CD4-positive, alpha-beta T cell treated with Interleukin-4 for 1 hour (primary cell): ENCODE data around the gene TTC7B.

Experiments
- DNase-seq, 2 donors: peaks; one replicate each; pipeline ENCODE4 v3.0.0-alpha.2; 2020 to 2022

TTC7B gene

DNA sequence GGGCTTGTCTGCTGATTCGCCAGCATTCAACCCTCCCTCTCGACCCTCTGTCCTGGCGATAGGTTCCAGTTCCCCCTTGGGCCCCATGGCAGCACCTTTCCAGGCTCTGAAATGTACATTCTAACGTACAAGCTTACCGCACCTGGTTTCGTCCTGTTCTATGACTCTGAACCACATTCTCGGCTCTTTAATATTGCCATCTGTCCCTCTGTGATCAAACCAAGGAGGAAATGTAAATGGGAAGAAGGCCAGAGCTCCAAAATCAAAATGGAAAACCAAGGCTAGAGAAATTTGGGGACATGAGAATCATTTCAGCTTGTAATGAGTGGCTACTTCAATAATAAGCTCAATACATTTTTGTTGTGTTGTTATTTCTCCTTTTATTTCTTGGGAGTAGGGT, 117.2 kb downstream of the TTC7B start:
- DNase-seq, result no peak

DNA sequence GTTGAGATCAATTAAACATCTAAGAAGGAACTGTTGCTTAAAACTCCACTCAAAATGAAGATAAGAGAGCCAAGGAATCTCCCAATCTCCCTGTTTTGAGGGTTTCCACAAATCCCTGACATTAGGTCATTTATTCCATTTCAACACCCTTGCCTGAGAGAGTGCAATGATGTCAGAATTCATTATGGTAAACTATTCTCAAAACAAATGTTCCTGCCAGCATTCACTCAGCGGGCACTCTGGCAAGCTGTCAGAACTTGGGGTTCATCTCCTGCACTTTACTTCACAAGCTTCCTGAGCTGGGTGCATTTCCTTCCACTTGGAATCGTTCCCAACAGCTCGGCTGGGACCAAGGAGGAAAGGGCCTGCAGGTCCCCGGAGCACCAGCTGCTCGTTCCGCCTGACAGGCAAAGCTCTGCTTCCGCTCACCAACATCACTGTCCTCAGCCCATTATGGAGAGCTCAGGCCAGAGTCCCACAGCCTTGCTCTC, 117.8 kb downstream of the TTC7B start:
- DNase-seq, result no peak

DNA sequence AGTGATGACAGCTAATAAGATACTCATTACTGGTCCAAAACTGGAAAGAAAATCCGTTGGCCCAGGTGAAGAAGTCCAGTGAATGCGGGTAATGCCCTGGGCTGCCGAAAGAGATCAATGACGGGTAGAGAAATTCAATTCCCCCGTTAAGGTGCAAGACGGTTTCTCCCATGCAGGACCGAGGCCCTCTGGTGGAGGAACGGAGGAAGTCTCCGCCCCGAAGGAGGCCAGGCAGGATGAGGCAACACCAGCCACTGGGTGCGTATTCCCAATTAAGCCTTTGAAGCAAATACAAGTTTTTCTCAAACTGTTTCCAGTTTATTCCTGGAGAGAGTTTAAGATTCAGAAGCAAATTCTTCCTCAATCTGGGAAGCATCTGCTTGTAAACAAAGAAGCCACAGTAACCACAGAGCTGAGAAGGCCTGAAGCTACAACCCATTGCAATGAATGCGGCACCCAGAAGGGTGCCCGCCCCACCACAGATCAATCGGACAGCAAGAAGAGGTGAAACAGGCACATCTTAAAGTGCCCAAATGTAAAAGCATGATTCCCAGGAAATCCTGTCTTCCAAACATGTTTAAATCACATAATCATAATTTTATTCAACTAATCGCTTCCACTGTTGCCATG, 118.5 kb downstream of the TTC7B start:
- DNase-seq, result peak; percentile 76 to 77

DNA sequence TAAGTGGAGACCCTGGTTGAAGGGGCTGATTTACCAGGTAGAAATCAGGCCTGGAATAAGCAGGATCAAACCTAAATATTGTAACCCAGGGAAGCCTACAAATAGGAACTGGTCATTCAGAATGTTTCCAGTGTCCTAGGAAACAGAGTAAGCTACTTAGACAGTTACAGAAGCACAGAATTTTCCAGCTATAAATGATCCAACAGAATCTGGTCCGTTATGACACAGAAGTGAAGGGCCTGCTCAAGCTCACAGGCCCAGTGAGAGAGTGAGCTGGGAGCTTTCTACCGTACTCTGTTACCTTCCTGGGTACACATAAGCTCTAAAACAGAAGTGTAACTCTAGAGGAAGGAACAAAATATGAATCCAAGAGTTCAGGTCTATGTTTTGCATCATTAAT, 119.1 kb downstream of the TTC7B start:
- DNase-seq, result no peak

DNA sequence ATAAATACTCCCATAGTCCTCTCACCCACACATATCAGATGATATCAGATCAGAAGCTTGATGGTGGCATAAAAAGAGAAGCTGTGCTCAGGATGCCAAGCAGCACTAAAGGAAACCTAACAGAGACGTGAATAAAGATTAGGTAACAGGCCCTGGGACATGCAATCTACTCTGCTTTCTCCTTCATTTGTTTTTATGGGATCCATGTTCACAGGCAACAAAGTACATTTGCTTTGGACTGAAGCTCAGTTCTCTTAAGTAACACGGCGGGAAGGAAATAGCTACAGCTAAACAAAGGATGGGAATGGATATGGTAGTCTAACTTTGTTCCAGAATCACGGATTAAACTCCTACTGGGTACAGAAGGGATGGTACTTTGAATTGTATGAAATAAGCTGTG, 119.5 kb downstream of the TTC7B start:
- no peak for DNase-seq

DNA sequence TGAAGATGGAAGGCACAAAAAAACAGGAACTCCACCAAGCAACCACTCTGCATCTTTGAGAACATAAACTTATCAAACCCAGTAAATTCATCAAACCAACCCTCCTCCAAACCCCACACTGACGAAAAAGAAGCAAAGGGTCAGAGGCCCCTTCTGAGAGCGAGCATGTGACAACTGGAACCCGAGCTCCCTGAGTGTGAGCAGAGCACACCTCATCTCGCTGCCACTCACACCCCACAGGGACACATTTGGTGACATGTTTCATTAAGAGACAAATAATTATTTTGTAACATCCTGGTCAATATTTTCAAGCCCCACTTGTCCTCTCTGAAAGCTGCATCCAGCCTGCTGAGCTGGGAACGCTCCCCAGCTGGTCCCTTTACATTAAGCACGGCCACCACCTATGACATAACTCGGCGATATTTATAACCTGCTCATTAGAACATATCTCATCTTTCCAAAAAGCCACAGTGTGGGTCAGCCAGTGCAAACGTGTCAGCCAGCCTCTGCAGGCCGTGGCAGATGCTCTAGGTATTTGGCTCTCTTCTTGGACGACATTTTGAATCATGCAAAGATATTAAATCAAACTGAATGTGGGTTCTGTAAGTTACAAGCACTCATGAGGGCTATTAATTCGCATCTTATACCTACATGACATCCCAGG, 120.1 kb downstream of the TTC7B start:
- no peak for DNase-seq

DNA sequence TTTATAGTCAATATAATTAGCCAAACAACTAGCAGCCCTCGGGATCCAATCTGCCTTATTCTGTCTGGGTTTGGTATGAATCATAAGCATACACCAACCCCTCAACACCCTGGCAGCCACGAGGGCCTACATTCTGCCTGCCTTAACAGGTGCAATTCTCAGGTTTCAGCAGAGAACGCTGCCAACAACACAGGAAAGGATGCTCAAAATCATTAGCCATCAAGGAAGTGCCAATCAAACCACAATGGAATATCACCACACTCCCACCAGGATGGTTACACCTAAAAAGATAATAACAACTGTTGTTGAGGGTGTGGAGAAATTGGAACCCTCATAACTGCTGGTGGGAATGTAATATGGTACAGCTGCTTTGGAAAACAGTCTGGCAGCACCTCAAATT, 122.8 kb downstream of the TTC7B start:
- DNase-seq, result no peak

DNA sequence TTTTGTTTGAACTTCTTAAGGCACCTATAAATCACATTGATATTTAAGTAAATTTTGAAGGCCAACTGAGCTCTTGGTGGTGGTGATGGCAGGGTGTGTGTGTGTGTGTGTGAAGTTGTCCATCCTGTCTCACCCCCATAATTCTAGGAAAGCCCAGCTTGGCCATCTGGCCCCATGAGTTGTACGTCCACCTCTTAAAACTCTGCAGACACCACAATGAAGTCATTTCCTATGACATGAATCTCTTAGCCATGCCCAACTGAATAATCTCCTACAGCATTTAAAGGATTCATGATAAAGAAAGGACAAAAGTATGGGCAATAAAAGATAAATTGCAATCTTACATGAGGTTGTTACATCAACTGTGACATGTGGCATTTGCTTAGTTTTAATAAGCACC, 123.4 kb downstream of the TTC7B start:
- DNase-seq, result no peak

DNA sequence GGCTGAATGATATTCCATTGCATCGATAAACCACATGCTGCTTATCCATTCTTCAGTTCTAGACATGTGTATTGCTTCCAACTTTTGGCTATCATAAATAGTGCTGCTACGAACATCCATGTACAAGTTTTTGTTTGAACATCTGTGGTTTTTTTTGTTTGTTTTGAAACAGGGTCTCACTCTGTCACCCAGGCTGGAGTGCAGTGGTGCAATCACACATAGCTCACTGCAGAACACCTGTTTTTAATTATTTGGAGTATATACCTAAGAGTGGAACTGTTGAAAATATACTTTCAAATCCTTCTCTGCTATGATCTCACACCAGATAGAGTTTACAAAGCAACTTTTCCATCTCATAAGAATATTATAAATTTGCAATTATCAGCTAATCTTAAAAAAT, 124.2 kb downstream of the TTC7B start:
- no peak for DNase-seq

DNA sequence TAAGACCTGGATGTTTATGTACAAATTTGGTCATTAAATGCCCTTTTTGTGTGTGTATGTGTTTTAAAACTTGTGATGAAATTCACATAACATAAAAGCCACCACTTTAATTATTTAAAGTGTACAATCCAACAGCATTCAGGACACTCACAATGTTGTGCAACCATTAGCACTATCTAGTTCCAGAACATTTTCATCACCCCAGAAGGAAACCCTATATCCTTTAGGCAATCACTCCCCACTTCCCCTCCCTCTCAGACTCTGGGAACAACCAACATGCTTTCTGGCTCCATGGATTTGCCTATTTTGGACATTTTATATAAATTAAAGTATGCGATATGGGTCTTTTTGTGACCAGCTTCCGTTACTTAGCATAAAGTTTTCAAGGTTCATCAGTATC, 124.6 kb downstream of the TTC7B start:
- DNase-seq, result no peak

DNA sequence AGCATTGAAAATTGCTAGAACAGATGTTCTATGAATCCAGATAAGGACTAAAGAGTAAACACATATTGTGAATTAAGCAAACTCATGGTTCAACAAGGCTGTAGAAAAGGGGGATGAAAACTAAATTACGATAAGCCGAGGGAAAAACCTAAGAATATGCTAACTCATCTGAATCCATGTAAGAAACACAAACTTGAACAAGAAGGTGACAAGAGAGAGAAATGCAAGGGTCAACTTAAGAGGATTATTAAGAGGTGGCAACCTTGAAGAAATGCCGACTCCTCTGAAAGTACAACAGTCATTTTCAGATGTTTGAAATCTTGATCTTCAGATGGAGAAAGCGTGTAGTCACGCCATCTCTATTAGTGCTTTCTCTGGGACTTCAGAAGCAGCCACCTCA, 128.6 kb downstream of the TTC7B start:
- DNase-seq, result no peak

DNA sequence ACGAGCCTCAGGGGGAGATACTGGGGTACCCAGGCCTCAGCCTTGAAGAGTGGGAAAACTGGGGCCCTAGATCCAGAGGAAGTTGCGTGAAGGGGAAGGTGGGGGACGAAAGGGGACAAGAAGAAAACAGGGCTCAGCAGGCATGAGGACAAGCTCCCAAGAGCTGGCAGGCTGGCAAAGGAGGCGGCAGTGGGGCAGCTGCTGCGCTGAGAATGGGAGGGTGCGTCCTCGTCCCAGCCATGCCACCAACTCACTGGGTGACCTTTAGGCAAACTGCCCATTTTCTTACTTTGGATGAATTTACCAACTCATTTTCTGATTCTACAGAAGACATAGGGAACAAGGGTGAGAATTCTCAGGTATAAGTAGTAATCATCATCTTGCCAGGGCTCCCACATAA, 133.6 kb downstream of the TTC7B start:
- DNase-seq, result no peak

DNA sequence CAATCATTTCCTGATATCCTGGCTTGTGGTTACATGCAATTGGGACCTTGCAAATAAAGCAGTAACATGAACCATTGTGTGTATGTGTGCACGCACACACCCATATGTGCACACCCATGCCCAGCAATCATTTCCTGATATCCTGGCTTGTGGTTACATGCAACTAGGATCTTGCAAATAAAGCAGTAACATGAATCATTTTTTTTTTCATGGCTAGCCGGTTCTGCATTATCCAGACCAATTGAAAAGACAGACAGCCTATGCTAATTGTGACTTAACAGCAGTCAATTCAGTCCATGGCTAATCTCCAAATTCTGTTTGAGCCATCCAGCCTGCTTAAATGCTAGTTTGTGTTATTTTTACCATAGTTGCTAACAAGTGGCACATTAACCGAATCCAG, 134.3 kb downstream of the TTC7B start:
- DNase-seq, result no peak

DNA sequence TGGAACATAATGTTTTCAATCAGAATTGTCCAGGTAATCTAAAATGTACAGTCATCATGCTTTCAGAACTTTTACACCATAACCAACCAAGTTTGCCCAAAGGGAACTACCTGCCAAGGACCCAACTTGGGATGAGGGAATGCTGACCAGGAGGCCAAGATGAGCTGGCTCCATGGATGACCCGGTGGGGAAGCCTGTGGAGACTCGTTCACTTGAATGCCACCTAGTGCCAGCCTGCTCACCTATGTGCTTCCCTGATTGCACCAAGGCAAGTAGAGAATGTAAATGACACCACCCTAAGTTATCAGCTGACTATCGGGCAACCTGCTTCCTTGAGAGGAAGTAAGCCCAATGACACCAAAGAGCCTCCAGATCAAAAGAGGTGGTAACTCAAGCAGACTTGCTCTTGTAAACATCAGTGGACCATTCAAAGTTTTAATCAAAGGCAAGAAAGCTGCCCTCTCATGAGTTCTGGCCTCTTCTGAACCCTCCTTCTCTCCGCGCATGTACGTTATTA, 137.3 kb downstream of the TTC7B start:
- DNase-seq, result no peak

DNA sequence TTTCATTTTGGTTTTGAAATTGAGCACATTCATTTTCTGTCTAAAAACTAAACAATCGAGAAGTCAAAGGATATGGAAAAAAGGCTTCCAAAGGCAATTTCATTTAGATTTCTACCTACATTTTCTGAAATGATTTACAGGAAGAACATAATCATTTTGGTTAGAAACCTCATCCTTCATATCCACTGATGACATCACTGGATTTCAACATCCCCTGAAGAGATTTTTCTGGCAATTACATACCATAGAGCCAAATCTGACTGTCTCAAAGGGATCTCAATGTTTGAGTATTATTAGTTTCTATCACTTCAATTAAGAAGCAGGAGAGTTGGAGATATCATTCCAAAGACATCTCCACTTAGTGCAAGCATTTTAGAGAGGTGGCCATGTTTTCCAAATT, 137.8 kb downstream of the TTC7B start:
- DNase-seq, result no peak

DNA sequence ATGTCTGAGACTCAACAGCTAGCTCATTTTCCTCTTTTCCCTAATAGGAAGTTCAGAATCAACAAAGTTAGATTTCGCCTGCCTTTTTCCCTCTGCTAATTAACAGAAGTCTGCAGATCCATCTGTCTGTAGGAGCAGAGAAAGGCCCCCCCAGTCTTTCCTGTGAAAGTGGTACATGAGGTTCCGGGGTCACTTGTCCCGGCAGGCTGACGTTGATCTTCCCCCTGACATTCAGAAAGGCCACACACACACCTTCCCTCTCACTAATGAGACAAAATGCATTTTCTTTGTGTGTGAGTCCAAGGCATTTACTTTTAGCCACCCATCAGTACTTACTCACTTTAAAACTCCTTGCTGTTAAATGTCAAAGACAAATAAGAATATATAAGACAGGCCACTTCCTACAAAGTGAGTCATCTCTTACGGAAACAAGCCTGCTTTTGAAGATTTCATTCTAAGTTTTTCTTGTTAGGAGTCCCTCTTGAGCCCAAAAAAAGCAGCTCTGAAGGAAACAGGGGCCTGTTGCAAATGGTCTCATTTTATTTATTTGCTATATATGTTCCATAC, 138.7 kb downstream of the TTC7B start:
- peak in 1 of 2 donors; percentile 23 for DNase-seq

DNA sequence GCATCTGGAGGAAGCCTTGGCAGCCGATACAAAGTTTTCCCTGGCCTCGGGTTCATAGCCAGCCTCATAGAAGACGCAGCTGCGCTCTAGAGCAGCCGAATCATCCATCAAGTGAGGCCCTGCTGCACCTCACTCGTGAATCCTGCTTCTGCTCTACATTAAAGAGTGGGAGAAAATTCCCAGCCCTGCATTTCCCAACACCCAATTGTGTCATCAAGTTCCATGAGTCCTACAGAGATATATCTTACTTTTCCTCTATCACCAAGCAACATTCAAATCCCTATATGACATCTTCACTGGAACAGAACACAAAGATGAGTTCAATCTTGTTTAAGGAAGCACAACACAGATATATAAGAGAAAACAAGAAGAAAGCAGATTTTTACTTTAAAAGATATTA, 139.3 kb downstream of the TTC7B start:
- DNase-seq, result no peak

DNA sequence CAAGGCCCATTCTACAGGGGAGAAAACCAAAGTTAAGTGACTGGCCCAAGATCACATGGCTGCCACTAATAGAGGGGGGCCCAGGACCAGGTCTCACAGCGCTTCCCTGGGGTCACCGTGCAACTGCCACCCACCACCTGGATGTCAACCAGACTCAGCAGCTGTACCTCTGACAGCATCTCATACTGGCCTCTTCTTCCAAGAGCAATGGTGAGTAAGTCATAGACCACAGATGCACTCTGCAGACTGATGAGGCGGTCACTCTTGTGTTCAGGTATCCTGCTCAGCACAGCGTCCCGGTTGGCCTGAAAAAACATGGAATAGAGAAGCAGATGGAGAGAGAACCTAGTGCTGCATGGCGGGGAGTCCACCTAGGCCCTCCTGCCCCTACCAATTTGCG, 139.9 kb downstream of the TTC7B start:
- DNase-seq, result no peak

DNA sequence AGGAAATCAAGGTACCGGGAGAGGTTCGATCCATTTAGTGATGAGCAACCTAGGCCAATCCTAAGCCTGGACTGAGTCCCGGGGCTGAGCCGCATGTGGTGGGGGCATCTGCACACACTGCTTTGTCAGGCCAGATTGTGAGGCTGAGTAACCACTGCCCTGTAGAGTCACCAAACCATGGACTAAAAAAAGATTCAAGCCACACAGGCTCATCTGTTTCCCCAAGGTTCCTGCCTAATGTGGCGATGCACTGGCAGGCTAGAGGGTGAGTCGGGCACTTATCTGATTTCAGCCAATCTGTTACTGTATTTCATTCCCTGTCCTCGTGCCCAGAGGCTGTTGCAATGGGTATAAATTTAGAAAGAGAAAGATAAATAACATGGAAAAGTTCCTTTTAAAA, 140.8 kb downstream of the TTC7B start:
- no peak for DNase-seq

DNA sequence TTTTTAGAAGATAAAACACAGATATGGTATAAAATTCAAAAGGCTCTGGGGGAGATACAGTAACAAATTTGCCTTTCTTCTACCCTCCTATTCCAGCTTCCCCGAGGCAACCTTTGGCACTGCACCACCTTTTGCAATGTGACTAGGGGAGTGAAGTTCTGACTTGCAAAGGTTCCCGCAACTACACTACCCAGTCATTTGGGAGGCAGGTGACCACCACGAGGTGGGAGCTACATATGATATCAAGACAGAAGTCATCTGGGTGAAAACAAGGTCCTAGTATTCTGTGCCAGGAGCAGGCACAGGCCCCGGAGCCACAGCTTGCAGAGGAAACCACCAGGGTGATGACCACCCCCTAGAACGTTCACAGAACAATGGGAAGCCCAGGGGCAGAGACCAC, 141.5 kb downstream of the TTC7B start:
- DNase-seq, result no peak

DNA sequence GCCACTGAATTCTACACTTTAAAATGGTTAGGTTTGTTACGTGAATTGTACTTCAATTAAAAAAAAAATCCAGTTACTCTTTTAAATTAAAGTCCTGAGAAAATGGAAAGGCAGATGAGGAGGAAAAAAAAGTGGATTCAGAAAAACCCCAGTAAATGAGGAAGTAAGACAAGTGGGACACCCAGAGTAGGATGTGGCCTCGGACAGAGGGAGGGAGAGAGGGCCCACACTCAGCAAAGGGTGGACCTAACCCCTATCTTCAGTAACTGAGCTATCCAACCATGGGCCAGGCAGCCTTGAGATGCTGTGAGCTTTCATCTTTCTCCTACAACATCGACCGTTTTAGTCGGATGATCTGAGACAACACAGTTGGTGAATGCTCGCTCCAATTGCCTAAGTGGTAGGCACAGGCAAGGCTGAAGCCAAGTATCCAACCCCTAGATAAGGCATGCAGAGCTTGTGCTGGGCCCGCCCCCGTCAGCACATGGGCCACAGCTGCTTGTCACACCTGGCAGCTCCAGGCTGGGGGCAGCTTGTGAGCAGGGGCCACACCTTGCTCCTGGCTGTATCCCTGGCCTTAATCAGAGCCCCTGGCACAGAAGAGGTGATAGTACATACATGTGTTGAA, 142.1 kb downstream of the TTC7B start:
- DNase-seq, result no peak

DNA sequence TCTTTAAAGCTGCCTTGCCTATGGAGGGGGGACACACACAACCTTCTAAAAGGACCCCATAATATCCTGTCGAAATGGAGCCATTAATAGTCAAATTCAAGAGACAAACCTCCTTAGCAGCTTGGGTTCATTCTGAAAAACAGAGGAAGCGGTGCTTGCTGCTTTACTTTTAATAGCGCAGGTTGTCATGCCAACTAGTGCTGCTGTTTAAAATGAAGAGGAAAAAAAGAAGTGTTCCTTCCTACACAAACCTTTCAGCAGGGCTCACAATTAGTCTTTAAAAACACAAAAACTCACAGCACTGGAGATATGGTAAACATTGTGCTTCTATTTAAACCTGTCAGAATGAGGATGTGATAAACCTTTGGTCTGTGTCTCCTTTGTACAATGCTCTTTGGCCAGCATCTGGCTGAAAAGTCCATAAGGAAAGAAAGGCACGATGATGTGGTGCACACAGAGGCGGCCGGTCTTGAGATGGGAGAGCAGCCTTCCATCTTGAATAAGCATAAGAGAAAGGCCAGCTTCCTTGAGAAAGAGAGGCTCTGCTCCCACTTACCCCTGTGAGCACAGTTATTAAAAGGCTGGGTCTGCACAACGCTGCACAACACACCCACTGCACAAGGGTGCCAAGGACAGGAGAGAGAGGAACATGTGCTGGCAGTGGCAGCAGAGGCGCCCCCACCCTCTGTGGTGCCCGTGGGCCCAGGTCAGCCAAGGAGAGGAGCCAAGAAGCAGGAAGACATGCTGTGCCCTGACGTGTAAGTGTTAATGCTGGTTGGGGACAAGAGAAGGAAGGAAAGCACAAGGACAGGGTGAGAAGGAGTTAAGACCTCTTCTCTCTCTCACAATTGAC, 144.6 kb downstream of the TTC7B start:
- no peak for DNase-seq

DNA sequence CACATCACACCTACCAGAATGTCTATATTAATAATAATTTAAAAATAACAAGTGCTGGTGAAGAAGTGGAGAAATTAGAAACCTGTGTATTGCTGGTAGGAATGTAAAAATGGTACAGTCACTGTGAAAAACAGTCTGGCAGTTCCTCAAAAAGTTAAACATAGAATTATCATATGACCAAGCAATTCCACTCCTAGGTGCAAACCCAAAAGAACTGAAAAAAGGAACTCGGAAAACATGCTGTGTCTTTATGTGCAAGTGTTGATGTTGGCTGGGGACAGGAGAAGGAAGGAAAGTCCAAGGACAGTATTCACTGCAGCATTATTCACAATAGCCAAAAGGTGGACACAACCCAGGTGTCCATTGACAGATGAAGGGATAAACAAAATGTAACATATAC, 146.5 kb downstream of the TTC7B start:
- no peak for DNase-seq
